HEK293 (cell line): Measurements from ENCODE around the gene PHRF1.

ENCODE experiments used
- HOXD13 ChIP-seq: sonication (generic); formaldehyde crosslinking; IDR thresholded peaks from 2 replicates; pipeline ENCODE4 v1.8.0; 2022; ENCODE audit warnings: missing genetic modification reagents, borderline replicate concordance
- SALL2 ChIP-seq: fragments of 450-650 bp; formaldehyde crosslinking; IDR thresholded peaks from 2 replicates; pipeline ENCODE4 v1.5.0; 2017; ENCODE audit warnings: missing biosample characterization, mild to moderate bottlenecking, missing genetic modification characterization, borderline replicate concordance
- TCF7L2 ChIP-seq: IDR thresholded peaks from 2 replicates; pipeline ENCODE4 v1.6.1; 2011; ENCODE audit warnings: low read depth, mild to moderate bottlenecking, inconsistent platforms, low read length, moderate library complexity, borderline replicate concordance
- ZEB2 ChIP-seq: fragments of 450-650 bp; formaldehyde crosslinking; IDR thresholded peaks from 2 replicates; pipeline ENCODE4 v1.5.1; 2016; ENCODE audit warnings: missing biosample characterization, missing genetic modification characterization
- ZNF133 ChIP-seq: fragments of 450-650 bp; formaldehyde crosslinking; IDR thresholded peaks from 2 replicates; pipeline ENCODE4 v1.5.1; 2016; ENCODE audit warnings: missing biosample characterization, missing genetic modification characterization
- ZNF19 ChIP-seq: fragments of 450-650 bp; formaldehyde crosslinking; IDR thresholded peaks from 2 replicates; pipeline ENCODE4; 2016; ENCODE audit warnings: missing biosample characterization, missing genetic modification characterization, low read depth
- ZNF223 ChIP-seq: fragments of 450-650 bp; formaldehyde crosslinking; IDR thresholded peaks from 2 replicates; pipeline ENCODE4 v1.5.1; 2016; ENCODE audit warnings: missing biosample characterization, missing genetic modification characterization
- ZNF23 ChIP-seq: fragments of 450-650 bp; formaldehyde crosslinking; IDR thresholded peaks from 2 replicates; pipeline ENCODE4 v1.5.1; 2016; ENCODE audit warnings: missing biosample characterization, missing genetic modification characterization, borderline replicate concordance
- ZNF239 ChIP-seq: fragments of 450-650 bp; formaldehyde crosslinking; IDR thresholded peaks from 2 replicates; pipeline ENCODE4 v1.5.1; 2016; ENCODE audit warnings: missing biosample characterization, missing genetic modification characterization
- ZNF248 ChIP-seq: fragments of 450-650 bp; formaldehyde crosslinking; IDR thresholded peaks from 2 replicates; pipeline ENCODE4 v1.5.1; 2017; ENCODE audit warnings: missing biosample characterization, missing genetic modification characterization
- ZNF292 ChIP-seq: fragments of 450-650 bp; formaldehyde crosslinking; IDR thresholded peaks from 2 replicates; pipeline ENCODE4 v1.5.1; 2016; ENCODE audit warnings: low read depth, missing biosample characterization, missing genetic modification characterization, borderline replicate concordance
- ZNF670 ChIP-seq: fragments of 450-650 bp; formaldehyde crosslinking; IDR thresholded peaks from 2 replicates; pipeline ENCODE4 v1.5.1; 2016; ENCODE audit warnings: missing biosample characterization, missing genetic modification characterization, low read depth
- ZNF701 ChIP-seq: fragments of 450-650 bp; formaldehyde crosslinking; IDR thresholded peaks from 2 replicates; pipeline ENCODE4 v1.5.1; 2016; ENCODE audit warnings: missing biosample characterization, missing genetic modification characterization
- TF ChIP-seq, protein P1 (sequence below): fragments of 450-650 bp; formaldehyde crosslinking; IDR thresholded peaks from 2 replicates; pipeline ENCODE4 v1.5.1; 2016; ENCODE audit warnings: missing biosample characterization, missing genetic modification characterization

DNA sequence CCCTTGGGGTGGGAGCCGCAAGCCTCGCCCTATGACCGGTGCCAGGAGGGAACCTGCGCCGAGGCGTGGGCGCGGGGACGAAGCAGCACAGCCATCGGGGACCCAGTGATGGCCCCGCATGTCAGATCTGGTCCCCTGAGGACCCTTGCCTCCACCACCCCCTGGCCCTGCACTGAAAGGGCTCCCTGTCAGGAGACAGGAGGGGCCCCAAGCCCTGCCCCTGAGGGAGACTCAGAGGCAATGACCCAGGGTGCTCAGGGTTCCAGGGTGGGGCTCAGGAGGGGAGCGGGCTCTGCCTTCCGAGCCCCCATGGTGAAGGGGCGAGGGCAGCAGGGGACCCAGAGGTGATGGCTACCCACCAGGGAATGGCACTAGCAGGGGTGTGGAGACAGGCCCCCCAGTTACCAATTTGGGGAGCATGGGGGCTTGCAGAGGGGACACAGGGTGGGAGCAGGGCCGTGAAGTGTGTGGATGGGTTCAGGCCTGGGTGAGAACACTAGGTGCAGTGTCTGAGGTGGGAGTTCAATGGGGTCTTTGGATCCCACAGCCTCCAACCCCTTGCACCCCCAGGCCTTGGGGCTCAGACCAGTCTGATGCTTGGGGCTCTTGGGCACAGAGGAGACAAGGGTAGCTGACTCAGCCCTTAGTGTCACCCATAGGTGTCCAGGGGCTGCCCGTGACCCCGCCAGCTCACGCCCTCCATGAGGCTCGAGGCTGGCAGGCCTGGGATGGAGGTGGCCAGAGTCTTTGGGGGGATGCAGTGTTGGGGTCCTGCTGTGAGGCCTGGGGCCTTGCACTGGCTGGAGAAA, 38.4 kb upstream of the PHRF1 start:
- TF ChIP-seq, protein P1, sequence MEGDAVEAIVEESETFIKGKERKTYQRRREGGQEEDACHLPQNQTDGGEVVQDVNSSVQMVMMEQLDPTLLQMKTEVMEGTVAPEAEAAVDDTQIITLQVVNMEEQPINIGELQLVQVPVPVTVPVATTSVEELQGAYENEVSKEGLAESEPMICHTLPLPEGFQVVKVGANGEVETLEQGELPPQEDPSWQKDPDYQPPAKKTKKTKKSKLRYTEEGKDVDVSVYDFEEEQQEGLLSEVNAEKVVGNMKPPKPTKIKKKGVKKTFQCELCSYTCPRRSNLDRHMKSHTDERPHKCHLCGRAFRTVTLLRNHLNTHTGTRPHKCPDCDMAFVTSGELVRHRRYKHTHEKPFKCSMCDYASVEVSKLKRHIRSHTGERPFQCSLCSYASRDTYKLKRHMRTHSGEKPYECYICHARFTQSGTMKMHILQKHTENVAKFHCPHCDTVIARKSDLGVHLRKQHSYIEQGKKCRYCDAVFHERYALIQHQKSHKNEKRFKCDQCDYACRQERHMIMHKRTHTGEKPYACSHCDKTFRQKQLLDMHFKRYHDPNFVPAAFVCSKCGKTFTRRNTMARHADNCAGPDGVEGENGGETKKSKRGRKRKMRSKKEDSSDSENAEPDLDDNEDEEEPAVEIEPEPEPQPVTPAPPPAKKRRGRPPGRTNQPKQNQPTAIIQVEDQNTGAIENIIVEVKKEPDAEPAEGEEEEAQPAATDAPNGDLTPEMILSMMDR (tag by site-specific recombination): no peak
- TF ChIP-seq ZNF248 (tag by site-specific recombination) (no peak), ZNF19 (tag by site-specific recombination) (no peak), ZNF239 (tag by site-specific recombination) (no peak), ZNF23 (tag by site-specific recombination) (no peak), HOXD13 (CRISPR knock-in tag) (no peak), ZNF133 (tag by site-specific recombination) (no peak), ZNF292 (tag by site-specific recombination) (no peak), SALL2 (tag by site-specific recombination) (no peak), TCF7L2 (no peak), ZNF223 (tag by site-specific recombination) (no peak), ZEB2 (tag by site-specific recombination) (no peak), ZNF701 (no peak), ZNF670 (tag by site-specific recombination) (no peak)
